AG04450 (cell line): Measurements from ENCODE around the gene UGT1A4. TPM values are rescaled to one million over a fixed set of nuclear protein-coding genes. Genes with fewer than 3 reads are reported as not detected.
A peak's percentile ranks its signal among the peaks of the same experiment; 100 is the strongest.

ENCODE experiments used
- CTCF ChIA-PET: fragments of 300-600, 350-600 bp; formaldehyde crosslinking; extraction: SDS; loops from one replicate; lab custom pipeline; 2022; ENCODE audit warnings: antibody characterized with exemption, inconsistent platforms; lab: Charles Lee
- POLR2A ChIA-PET: fragments of 350-600 bp; formaldehyde crosslinking; extraction: SDS; loops from one replicate; lab custom pipeline; 2021; ENCODE audit warnings: antibody characterized with exemption, inconsistent platforms; lab: Yijun Ruan, JAX
- DNase-seq: peaks from one replicate; pipeline ENCODE4 v3.0.0-alpha.2; 2011; ENCODE audit warnings: low read depth, low spot score
- H3K27ac ChIP-seq: one replicate; pipeline ENCODE4 v1.5.1; 2012; ENCODE audit warnings: low read depth, low read length, control low read depth
- H3K27me3 ChIP-seq: one replicate; pipeline ENCODE4 v1.6.0; 2012; ENCODE audit warnings: low read length; ENCODE audit not compliant: control insufficient read depth, insufficient read depth
- H3K4me3 ChIP-seq: 2 replicates; pipeline ENCODE4 v1.5.1; 2011; ENCODE audit warnings: mild to moderate bottlenecking, low read depth, low read length, control low read depth
- H3K9me3 ChIP-seq: 2 replicates; pipeline ENCODE4 v1.5.1; 2012; ENCODE audit warnings: low read length; ENCODE audit not compliant: control insufficient read depth, insufficient read depth
- polyA plus RNA-seq: library from polyadenylated mRNA; depleted of rRNA; stranded (reverse); fragments of >200 nt; gene quantifications from 2 replicates; pipeline ENCODE4 v1.2.3, GENCODE V29; 2011
- TF ChIP-seq, protein P1 (sequence below): IDR thresholded peaks from 2 replicates; pipeline ENCODE4 v1.5.1; 2011; ENCODE audit warnings: low read depth, low read length, control low read depth, inconsistent platforms

The UGT1A4 gene
- polyA plus RNA-seq, 1 experiment, result not detected

DNA sequence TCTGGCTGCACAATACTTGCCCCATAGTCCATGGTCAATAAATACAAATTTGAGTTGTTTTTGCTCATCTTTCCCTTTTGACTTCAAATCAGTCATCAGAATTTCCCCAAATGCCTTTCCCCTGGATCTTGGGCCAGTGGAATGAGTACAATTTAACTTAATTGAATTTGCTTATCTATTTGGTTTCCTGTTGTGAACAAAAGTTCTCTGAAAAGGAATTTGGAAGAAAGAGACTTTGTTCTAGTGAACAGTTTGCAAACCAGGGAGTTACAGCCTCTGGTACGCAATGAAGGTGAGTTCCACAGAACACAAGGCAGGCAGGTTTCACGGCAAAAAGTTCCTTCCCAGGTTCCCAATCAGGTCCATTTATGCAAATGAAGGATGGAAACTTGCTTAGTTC is 40.3 kb downstream of the UGT1A4 start:
- no peak overlapping the region for H3K27ac ChIP-seq
- no peak for DNase-seq
- TF ChIP-seq, protein P1, sequence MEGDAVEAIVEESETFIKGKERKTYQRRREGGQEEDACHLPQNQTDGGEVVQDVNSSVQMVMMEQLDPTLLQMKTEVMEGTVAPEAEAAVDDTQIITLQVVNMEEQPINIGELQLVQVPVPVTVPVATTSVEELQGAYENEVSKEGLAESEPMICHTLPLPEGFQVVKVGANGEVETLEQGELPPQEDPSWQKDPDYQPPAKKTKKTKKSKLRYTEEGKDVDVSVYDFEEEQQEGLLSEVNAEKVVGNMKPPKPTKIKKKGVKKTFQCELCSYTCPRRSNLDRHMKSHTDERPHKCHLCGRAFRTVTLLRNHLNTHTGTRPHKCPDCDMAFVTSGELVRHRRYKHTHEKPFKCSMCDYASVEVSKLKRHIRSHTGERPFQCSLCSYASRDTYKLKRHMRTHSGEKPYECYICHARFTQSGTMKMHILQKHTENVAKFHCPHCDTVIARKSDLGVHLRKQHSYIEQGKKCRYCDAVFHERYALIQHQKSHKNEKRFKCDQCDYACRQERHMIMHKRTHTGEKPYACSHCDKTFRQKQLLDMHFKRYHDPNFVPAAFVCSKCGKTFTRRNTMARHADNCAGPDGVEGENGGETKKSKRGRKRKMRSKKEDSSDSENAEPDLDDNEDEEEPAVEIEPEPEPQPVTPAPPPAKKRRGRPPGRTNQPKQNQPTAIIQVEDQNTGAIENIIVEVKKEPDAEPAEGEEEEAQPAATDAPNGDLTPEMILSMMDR, result no peak
- H3K27me3 ChIP-seq, result no peaks in the 10 kb centered on the region
- no peak overlapping the region for H3K4me3 ChIP-seq
- CTCF ChIA-PET, result no interaction called here
- POLR2A ChIA-PET, result no interaction called here
- H3K9me3 ChIP-seq, result peaks cover 6% of the 10 kb centered on the region; the same call in 1 of the 2 replicates

DNA sequence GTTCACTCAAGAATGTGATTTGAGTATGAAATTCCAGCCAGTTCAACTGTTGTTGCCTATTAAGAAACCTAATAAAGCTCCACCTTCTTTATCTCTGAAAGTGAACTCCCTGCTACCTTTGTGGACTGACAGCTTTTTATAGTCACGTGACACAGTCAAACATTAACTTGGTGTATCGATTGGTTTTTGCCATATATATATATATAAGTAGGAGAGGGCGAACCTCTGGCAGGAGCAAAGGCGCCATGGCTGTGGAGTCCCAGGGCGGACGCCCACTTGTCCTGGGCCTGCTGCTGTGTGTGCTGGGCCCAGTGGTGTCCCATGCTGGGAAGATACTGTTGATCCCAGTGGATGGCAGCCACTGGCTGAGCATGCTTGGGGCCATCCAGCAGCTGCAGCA is 41.5 kb downstream of the UGT1A4 start, which contains the start of gene UGT1A1:
TSS of gene UGT1A1 (plus strand) at position 228 of the 400 bp plus-strand sequence. CDS start at position 246, 18 bp downstream.
- Histone ChIP-seq H3K4me3 (no peak within 1 kb of the TSS), H3K27me3 (no peaks in the 10 kb centered on the region), H3K9me3 (peaks cover 3% of the 10 kb centered on the region; the same call in 1 of the 2 replicates), H3K27ac (no peak within 1 kb of the TSS)
- ChIA-PET CTCF (no interaction called here), POLR2A (no interaction called here)
- TF ChIP-seq, protein P1, result no peak
- no peak for DNase-seq

DNA sequence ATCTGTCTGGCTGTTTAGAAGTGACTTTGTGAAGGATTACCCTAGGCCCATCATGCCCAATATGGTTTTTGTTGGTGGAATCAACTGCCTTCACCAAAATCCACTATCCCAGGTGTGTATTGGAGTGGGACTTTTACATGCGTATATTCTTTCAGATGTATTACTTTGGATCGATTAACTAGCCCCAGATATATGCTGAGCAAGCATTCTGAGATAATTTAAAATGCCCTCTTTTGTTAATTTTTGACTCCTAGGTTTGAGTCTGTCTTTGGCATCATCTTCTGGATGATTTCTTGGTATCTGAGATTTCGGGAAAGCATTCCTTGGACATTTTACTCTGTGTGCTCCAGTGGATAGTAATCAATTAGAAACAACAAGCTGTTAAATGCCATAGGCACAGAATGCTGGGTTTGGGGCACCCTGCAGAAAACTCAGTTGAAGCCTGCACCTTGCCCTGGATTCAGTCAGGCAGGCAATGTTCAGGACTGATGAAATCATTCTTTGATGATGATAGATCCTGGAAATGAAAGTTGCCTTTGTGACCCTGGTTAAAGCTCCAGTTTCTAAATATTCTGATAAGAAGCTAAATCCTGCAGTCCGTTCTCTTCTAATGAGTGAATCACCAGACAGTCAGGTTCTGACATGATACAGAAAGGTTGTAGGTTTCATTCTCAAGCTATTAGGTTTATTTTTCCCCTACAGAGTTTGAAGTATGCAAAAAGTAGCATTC is 42.7 kb downstream of the UGT1A4 start:
- Histone ChIP-seq H3K4me3 (no peak overlapping the region), H3K9me3 (peaks cover 2% of the 10 kb centered on the region; the same call in 1 of the 2 replicates), H3K27ac (no peak overlapping the region), H3K27me3 (no peaks in the 10 kb centered on the region)
- CTCF ChIA-PET, result interaction anchor here (1.6 kb wide), 1 partner anchor 50 kb away, joined by 4 read pairs; no protein-coding TSS in a partner anchor
- TF ChIP-seq, protein P1, result no peak
- DNase-seq, result peak; percentile 1
- POLR2A ChIA-PET, result interaction anchor here (0.6 kb wide), 1 partner anchor 50 kb away, joined by 3 read pairs; no protein-coding TSS in a partner anchor

DNA sequence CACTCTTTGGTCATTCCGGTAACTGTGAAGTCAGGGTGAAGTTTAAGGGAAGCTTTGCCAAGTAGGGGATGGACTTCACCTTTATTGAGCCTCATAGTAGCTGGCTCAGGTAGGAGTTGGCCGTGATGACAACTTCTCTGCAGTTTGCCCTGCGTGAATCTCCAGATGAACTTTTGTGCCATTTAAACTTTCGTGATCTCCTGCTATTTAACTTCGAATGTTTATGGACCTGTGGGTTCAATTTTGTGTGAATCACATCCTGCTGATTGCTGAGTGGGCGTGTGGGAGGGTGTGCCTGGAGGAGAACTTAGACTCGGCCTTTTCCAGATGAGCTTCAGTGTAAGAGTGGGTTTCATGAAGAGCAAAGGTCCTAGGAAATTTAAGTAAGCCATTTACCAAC is 45.7 kb downstream of the UGT1A4 start:
- no peak overlapping the region for H3K4me3 ChIP-seq
- ChIA-PET CTCF (interaction anchor here (0.6 kb wide), 1 partner anchor 284 kb away, joined by 3 read pairs; no protein-coding TSS in a partner anchor), POLR2A (no interaction called here)

DNA sequence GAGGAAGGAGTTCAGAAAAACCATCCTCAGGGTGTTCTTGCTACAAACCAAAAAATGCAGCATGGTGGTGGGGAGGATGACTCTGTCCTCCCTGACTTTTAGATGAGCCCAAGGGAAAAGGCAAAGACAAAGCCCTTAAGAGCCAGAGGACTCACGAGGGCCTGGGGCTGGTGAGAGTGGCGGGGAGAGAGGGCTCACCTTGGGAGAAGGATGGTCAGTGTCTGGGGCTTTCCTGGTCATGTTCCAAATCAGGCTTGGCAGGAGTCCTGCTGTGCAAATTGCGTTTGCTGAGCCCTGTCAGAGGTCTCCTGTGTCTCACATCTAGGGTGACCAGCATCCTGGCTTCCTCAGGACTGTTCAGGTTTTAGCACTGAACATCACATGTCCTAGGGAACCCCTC is 46.2 kb downstream of the UGT1A4 start:
- ChIA-PET CTCF (no interaction called here), POLR2A (no interaction called here)
- peaks cover 3% of the 10 kb centered on the region; the same call in 1 of the 2 replicates for H3K9me3 ChIP-seq
- no peak for DNase-seq
- peak overlapping the region; percentile 75 for H3K27ac ChIP-seq
- TF ChIP-seq, protein P1, result no peak
- no peaks in the 10 kb centered on the region for H3K27me3 ChIP-seq
- no peak overlapping the region for H3K4me3 ChIP-seq

More for the DNA sequence above, 45.7 kb downstream of the UGT1A4 start:
- Histone ChIP-seq H3K27me3 (no peaks in the 10 kb centered on the region), H3K9me3 (peaks cover 3% of the 10 kb centered on the region; the same call in 1 of the 2 replicates), H3K27ac (peak overlapping the region; percentile 75)
- TF ChIP-seq, protein P1, result no peak
- DNase-seq, result peak; percentile 42
